Activated T-cell treated with anti-CD3 and anti-CD28 coated beads for 4 hours (primary cell): Measurements from ENCODE around the gene AFF1.
"Not testable (repeated sequence)": the region's sequence is repeated elsewhere in the genome, so short reads cannot be mapped to it uniquely, and the experiment has no call there.

Experiments
- DNase-seq: peaks from one replicate; pipeline ENCODE4 v3.0.0-alpha.2; 2020

Gene AFF1

GRCh38 chr4:86989658-86990057 is 54.8 kb downstream of the AFF1 start:
- not testable (repeated sequence) for DNase-seq

- no peak for DNase-seq
Measured at GRCh38 chr4:86990510-86990909, 55.7 kb downstream of the AFF1 start.

- DNase-seq: no peak
Measured at GRCh38 chr4:86991994-86992393, 57.2 kb downstream of the AFF1 start.

- DNase-seq: no peak
Measured at GRCh38 chr4:86993909-86994681, 59.3 kb downstream of the AFF1 start.

GRCh38 chr4:86994686-86995085 is 59.9 kb downstream of the AFF1 start:
- DNase-seq: no peak

- DNase-seq: not testable (repeated sequence)
Measured at GRCh38 chr4:86996510-86996909, 61.7 kb downstream of the AFF1 start.

- DNase-seq: no peak
Measured at GRCh38 chr4:86999136-86999643, 64.4 kb downstream of the AFF1 start.

- no peak for DNase-seq
Measured at GRCh38 chr4:87002682-87003043, 67.9 kb downstream of the AFF1 start.

GRCh38 chr4:87003266-87003665 is 68.5 kb downstream of the AFF1 start:
- DNase-seq: no peak

- no peak for DNase-seq
Measured at GRCh38 chr4:87005369-87005689, 70.5 kb downstream of the AFF1 start.

GRCh38 chr4:87005690-87006425 is 71.0 kb downstream of the AFF1 start:
- no peak for DNase-seq

GRCh38 chr4:87006426-87006675 is 71.5 kb downstream of the AFF1 start:
- DNase-seq: no peak

GRCh38 chr4:87006676-87007527 is 72.1 kb downstream of the AFF1 start:
- DNase-seq: peak; percentile 78

GRCh38 chr4:87007528-87008446 is 73.0 kb downstream of the AFF1 start:
- no peak for DNase-seq

GRCh38 chr4:87009095-87009648 is 74.4 kb downstream of the AFF1 start:
- DNase-seq: no peak

- DNase-seq: no peak
Measured at GRCh38 chr4:87010192-87010591, 75.4 kb downstream of the AFF1 start.

- DNase-seq: no peak
Measured at GRCh38 chr4:87011340-87012034, 76.7 kb downstream of the AFF1 start.

GRCh38 chr4:87012265-87012953 is 77.6 kb downstream of the AFF1 start:
- no peak for DNase-seq

GRCh38 chr4:87012954-87013308 is 78.1 kb downstream of the AFF1 start:
- DNase-seq: not testable (repeated sequence)

GRCh38 chr4:87014284-87014782 is 79.5 kb downstream of the AFF1 start:
- DNase-seq: no peak

- no peak for DNase-seq
Measured at GRCh38 chr4:87015416-87015815, 80.6 kb downstream of the AFF1 start.
